MM.1S (cell line): Measurements from ENCODE around the gene RNF10.
A peak's percentile ranks its signal among the peaks of the same experiment; 100 is the strongest.

Experiments
- DNase-seq: peaks from one replicate; pipeline ENCODE4 v3.0.0-alpha.2; 2015
- H2AFZ ChIP-seq: fragments of 300-600 bp; sonication (generic); 2 replicates; pipeline ENCODE4 v1.6.0; 2016; ENCODE audit warnings: antibody characterized with exemption, low read length
- H3F3A ChIP-seq: fragments of 300-600 bp; sonication (generic); 2 replicates; pipeline ENCODE4 v1.6.1; 2016; ENCODE audit warnings: mild to moderate bottlenecking, antibody characterized with exemption, low read length, moderate library complexity, mixed read lengths; ENCODE audit not compliant: insufficient read depth
- H3K27ac ChIP-seq: fragments of 300-600 bp; sonication (generic); 2 replicates; pipeline ENCODE4 v1.5.1; 2016; ENCODE audit warnings: mild to moderate bottlenecking, low read length
- H3K27me3 ChIP-seq: fragments of 300-600 bp; sonication (generic); replicated peaks from 2 replicates; pipeline ENCODE4 v1.6.0; 2016; ENCODE audit warnings: low read length; ENCODE audit not compliant: insufficient read depth
- H3K36me3 ChIP-seq: fragments of 300-600 bp; sonication (generic); replicated peaks from 2 replicates; pipeline ENCODE4 v1.6.1; 2016; ENCODE audit warnings: mild to moderate bottlenecking, low read length, mixed read lengths; ENCODE audit not compliant: insufficient read depth
- H3K4me1 ChIP-seq: fragments of 300-600 bp; sonication (generic); 2 replicates; pipeline ENCODE4 v1.6.1; 2016; ENCODE audit warnings: low read length, mixed read lengths
- H3K4me2 ChIP-seq: fragments of 300-600 bp; sonication (generic); 2 replicates; pipeline ENCODE4 v1.6.0; 2016; ENCODE audit warnings: low read depth, low read length
- H3K4me3 ChIP-seq: fragments of 300-600 bp; sonication (generic); 2 replicates; pipeline ENCODE4 v1.5.1; 2016; ENCODE audit warnings: low read length, mixed read lengths
- H3K79me2 ChIP-seq: fragments of 300-600 bp; sonication (generic); 2 replicates; pipeline ENCODE4 v1.6.1; 2016; ENCODE audit warnings: mixed run types, low read length, mixed read lengths
- H3K9ac ChIP-seq: fragments of 300-600 bp; sonication (generic); 2 replicates; pipeline ENCODE4 v1.6.1; 2016; ENCODE audit warnings: low read length, mixed read lengths
- H3K9me2 ChIP-seq: fragments of 300-600 bp; sonication (generic); replicated peaks from 2 replicates; pipeline ENCODE4 v1.6.1; 2016; ENCODE audit warnings: mild to moderate bottlenecking, low read length, mixed read lengths; ENCODE audit not compliant: insufficient read depth
- H3K9me3 ChIP-seq: fragments of 300-600 bp; sonication (generic); replicated peaks from 2 replicates; pipeline ENCODE4 v1.6.1; 2016; ENCODE audit warnings: mild to moderate bottlenecking, low read length, mixed read lengths; ENCODE audit not compliant: insufficient read depth
- H4K20me1 ChIP-seq: fragments of 300-600 bp; sonication (generic); 2 replicates; pipeline ENCODE4 v1.6.1; 2016; ENCODE audit warnings: mild to moderate bottlenecking, low read length, moderate library complexity, mixed read lengths; ENCODE audit not compliant: insufficient read depth
- CTCF ChIP-seq: fragments of 300-600 bp; sonication (generic); IDR thresholded peaks from 2 replicates; pipeline ENCODE4 v1.5.1; 2016; ENCODE audit warnings: antibody characterized with exemption, low read length, mixed read lengths
- EZH2 ChIP-seq: fragments of 300-600 bp; sonication (generic); optimal IDR thresholded peaks from 2 replicates; pipeline ENCODE3; 2017; ENCODE audit warnings: low read depth, mild to moderate bottlenecking, antibody characterized with exemption, low read length, mixed read lengths
- EZH2phosphoT487 ChIP-seq: fragments of 300-600 bp; sonication (generic); IDR thresholded peaks from 2 replicates; pipeline ENCODE4 v1.6.1; 2018; ENCODE audit warnings: antibody characterized with exemption, low read length

Gene RNF10

GRCh38 chr12:120496413-120497340, 37.5 kb upstream of the RNF10 start:
- H4K20me1 ChIP-seq: no peaks in the 10 kb centered on the region
- H3K9me2 ChIP-seq: no peaks in the 10 kb centered on the region

GRCh38 chr12:120497524-120498150, 36.5 kb upstream of the RNF10 start:
- Histone ChIP-seq H3K4me1 (no peaks in the 10 kb centered on the region), H3K36me3 (no peaks in the 10 kb centered on the region), H3K4me2 (peak overlapping the region; percentile 74), H4K20me1 (no peaks in the 10 kb centered on the region), H3F3A (0 out of 2 replicates have a peak, but pooled peaks cover 5% of the 10 kb centered on the region), H3K9ac (peak overlapping the region; percentile 75; the same call in 1 of the 2 replicates), H3K79me2 (peaks cover 23% of the 10 kb centered on the region), H3K9me3 (no peaks in the 10 kb centered on the region), H3K27me3 (no peaks in the 10 kb centered on the region), H2AFZ (no peak overlapping the region), H3K27ac (no peak overlapping the region), H3K9me2 (no peaks in the 10 kb centered on the region), H3K4me3 (peak overlapping the region; percentile 82)
- TF ChIP-seq EZH2phosphoT487: no peak
- no peak for TF ChIP-seq CTCF
- no peak for TF ChIP-seq EZH2
- DNase-seq: no peak

More at GRCh38 chr12:120496413-120497340, 37.5 kb upstream of the RNF10 start:
- no peaks in the 10 kb centered on the region for H3K36me3 ChIP-seq
- H3F3A ChIP-seq: 0 out of 2 replicates have a peak, but pooled peaks cover 5% of the 10 kb centered on the region
- peak; percentile 27 for DNase-seq
- no peak overlapping the region for H2AFZ ChIP-seq
- H3K27me3 ChIP-seq: no peaks in the 10 kb centered on the region
- TF ChIP-seq EZH2 (no peak), CTCF (no peak), EZH2phosphoT487 (no peak)
- H3K9me3 ChIP-seq: no peaks in the 10 kb centered on the region
- H3K9ac ChIP-seq: peak overlapping the region; percentile 75
- H3K4me3 ChIP-seq: peak overlapping the region; percentile 82
- H3K79me2 ChIP-seq: peaks cover 23% of the 10 kb centered on the region
- H3K4me1 ChIP-seq: no peaks in the 10 kb centered on the region
- H3K4me2 ChIP-seq: peak overlapping the region; percentile 74
- peak overlapping the region; percentile 29; the same call in 1 of the 2 replicates for H3K27ac ChIP-seq

GRCh38 chr12:120498870-120499515, 35.2 kb upstream of the RNF10 start:
- no peaks in the 10 kb centered on the region for H4K20me1 ChIP-seq
- peaks cover 23% of the 10 kb centered on the region for H3K79me2 ChIP-seq
- H3K36me3 ChIP-seq: no peaks in the 10 kb centered on the region
- no peaks in the 10 kb centered on the region for H3K9me3 ChIP-seq
- 0 out of 2 replicates have a peak, but pooled peaks cover 5% of the 10 kb centered on the region for H3F3A ChIP-seq
- H3K4me2 ChIP-seq: no peak overlapping the region
- TF ChIP-seq EZH2 (no peak), EZH2phosphoT487 (no peak), CTCF (no peak)
- H3K27me3 ChIP-seq: no peaks in the 10 kb centered on the region
- H2AFZ ChIP-seq: no peak overlapping the region
- H3K4me3 ChIP-seq: no peak overlapping the region
- no peak overlapping the region for H3K9ac ChIP-seq
- no peaks in the 10 kb centered on the region for H3K4me1 ChIP-seq
- H3K9me2 ChIP-seq: no peaks in the 10 kb centered on the region
- no peak overlapping the region for H3K27ac ChIP-seq
- DNase-seq: no peak
